ENCODE data around the gene RPS6KA2.

DNA sequence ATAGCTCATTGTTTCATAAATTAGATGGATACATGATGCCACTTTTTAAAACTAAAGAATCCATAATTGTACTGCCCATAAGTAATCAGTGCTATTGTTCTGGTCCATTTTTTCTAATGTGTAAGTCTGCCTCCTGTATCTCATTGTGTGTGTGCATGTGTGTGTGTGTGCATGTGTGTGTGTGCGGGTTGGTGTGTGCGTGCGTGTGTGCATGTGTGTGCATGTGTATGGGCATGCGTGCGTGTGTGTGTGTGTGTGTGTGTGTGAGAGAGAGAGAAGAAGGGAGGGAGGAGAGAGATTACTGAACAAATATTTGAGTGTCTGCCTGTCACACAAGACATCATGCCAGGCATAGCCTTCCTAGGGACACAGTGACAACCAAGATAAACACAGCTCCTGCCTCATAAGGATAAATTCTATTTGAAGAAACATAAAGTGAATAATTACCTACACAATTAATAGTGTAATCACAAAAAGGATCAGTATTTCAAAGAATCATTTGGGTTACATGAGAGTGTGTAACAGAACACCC lies 33.2 kb upstream of the RPS6KA2 start:
- TF ChIP-seq, protein P1, sequence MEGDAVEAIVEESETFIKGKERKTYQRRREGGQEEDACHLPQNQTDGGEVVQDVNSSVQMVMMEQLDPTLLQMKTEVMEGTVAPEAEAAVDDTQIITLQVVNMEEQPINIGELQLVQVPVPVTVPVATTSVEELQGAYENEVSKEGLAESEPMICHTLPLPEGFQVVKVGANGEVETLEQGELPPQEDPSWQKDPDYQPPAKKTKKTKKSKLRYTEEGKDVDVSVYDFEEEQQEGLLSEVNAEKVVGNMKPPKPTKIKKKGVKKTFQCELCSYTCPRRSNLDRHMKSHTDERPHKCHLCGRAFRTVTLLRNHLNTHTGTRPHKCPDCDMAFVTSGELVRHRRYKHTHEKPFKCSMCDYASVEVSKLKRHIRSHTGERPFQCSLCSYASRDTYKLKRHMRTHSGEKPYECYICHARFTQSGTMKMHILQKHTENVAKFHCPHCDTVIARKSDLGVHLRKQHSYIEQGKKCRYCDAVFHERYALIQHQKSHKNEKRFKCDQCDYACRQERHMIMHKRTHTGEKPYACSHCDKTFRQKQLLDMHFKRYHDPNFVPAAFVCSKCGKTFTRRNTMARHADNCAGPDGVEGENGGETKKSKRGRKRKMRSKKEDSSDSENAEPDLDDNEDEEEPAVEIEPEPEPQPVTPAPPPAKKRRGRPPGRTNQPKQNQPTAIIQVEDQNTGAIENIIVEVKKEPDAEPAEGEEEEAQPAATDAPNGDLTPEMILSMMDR (IDR thresholded peaks at IDR 0.05) = no peak
- TF ChIP-seq, protein P2, sequence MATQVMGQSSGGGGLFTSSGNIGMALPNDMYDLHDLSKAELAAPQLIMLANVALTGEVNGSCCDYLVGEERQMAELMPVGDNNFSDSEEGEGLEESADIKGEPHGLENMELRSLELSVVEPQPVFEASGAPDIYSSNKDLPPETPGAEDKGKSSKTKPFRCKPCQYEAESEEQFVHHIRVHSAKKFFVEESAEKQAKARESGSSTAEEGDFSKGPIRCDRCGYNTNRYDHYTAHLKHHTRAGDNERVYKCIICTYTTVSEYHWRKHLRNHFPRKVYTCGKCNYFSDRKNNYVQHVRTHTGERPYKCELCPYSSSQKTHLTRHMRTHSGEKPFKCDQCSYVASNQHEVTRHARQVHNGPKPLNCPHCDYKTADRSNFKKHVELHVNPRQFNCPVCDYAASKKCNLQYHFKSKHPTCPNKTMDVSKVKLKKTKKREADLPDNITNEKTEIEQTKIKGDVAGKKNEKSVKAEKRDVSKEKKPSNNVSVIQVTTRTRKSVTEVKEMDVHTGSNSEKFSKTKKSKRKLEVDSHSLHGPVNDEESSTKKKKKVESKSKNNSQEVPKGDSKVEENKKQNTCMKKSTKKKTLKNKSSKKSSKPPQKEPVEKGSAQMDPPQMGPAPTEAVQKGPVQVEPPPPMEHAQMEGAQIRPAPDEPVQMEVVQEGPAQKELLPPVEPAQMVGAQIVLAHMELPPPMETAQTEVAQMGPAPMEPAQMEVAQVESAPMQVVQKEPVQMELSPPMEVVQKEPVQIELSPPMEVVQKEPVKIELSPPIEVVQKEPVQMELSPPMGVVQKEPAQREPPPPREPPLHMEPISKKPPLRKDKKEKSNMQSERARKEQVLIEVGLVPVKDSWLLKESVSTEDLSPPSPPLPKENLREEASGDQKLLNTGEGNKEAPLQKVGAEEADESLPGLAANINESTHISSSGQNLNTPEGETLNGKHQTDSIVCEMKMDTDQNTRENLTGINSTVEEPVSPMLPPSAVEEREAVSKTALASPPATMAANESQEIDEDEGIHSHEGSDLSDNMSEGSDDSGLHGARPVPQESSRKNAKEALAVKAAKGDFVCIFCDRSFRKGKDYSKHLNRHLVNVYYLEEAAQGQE (IDR thresholded peaks at IDR 0.05; ENCODE audit: insufficient read depth in 1 of 2, low read depth in 2 of 2, low read length in 1 of 2) = no peak
- TF ChIP-seq POLR2AphosphoS5 (IDR thresholded peaks at IDR 0.05; ENCODE audit: low read depth, low read length) = no peak
- no peak for TF ChIP-seq SIN3A (IDR thresholded peaks at IDR 0.05; ENCODE audit: borderline replicate concordance, insufficient read depth, low read depth, low read length)
- no peak for TF ChIP-seq TCF7L2 (IDR thresholded peaks at IDR 0.05; ENCODE audit: low read depth, low read length)

Measured in Panc1 (cell line).